ENCODE results near the gene SDHAF4.
"Not testable (repeated sequence)": the region's sequence is repeated elsewhere in the genome, so short reads cannot be mapped to it uniquely, and the experiment has no call there.

The SDHAF4 gene

GRCh38 chr6:70566751-70567382 lies at the start of gene SDHAF4:
TSS of gene SDHAF4 (plus strand) at chr6:70566930. CDS start at chr6:70566941, 11 bp downstream.
- peak; percentile 90 for DNase-seq (ENCODE audit: low read depth)

- DNase-seq (ENCODE audit: low read depth): no peak
Measured at GRCh38 chr6:70518723-70519122, 48.0 kb upstream of the SDHAF4 start.

GRCh38 chr6:70520575-70520974 lies 46.2 kb upstream of the SDHAF4 start:
- no peak for DNase-seq (ENCODE audit: low read depth)

GRCh38 chr6:70524721-70525286 lies 41.9 kb upstream of the SDHAF4 start:
- DNase-seq (ENCODE audit: low read depth): no peak

GRCh38 chr6:70527071-70527737 lies 39.5 kb upstream of the SDHAF4 start:
- no peak for DNase-seq (ENCODE audit: low read depth)

- DNase-seq (ENCODE audit: low read depth): no peak
Measured at GRCh38 chr6:70530023-70530422, 36.7 kb upstream of the SDHAF4 start.

- no peak for DNase-seq (ENCODE audit: low read depth)
Measured at GRCh38 chr6:70531133-70531532, 35.6 kb upstream of the SDHAF4 start.

- no peak for DNase-seq (ENCODE audit: low read depth)
Measured at GRCh38 chr6:70537266-70537665, 29.5 kb upstream of the SDHAF4 start.

- DNase-seq (ENCODE audit: low read depth): no peak
Measured at GRCh38 chr6:70538376-70538775, 28.4 kb upstream of the SDHAF4 start.

GRCh38 chr6:70547313-70547712 lies 19.4 kb upstream of the SDHAF4 start:
- DNase-seq (ENCODE audit: low read depth): no peak

- no peak for DNase-seq (ENCODE audit: low read depth)
Measured at GRCh38 chr6:70547905-70548304, 18.8 kb upstream of the SDHAF4 start.

- no peak for DNase-seq (ENCODE audit: low read depth)
Measured at GRCh38 chr6:70549327-70549726, 17.4 kb upstream of the SDHAF4 start.

GRCh38 chr6:70551566-70551965 lies 15.2 kb upstream of the SDHAF4 start:
- no peak for DNase-seq (ENCODE audit: low read depth)

- DNase-seq (ENCODE audit: low read depth): not testable (repeated sequence)
Measured at GRCh38 chr6:70552286-70552940, 14.3 kb upstream of the SDHAF4 start.

- no peak for DNase-seq (ENCODE audit: low read depth)
Measured at GRCh38 chr6:70552974-70553373, 13.8 kb upstream of the SDHAF4 start.

- DNase-seq (ENCODE audit: low read depth): no peak
Measured at GRCh38 chr6:70557998-70558397, 8.7 kb upstream of the SDHAF4 start.

GRCh38 chr6:70562401-70562800 lies 4.3 kb upstream of the SDHAF4 start:
- DNase-seq (ENCODE audit: low read depth): not testable (repeated sequence)

- no peak for DNase-seq (ENCODE audit: low read depth)
Measured at GRCh38 chr6:70563530-70563929, 3.2 kb upstream of the SDHAF4 start.

- DNase-seq (ENCODE audit: low read depth): no peak
Measured at GRCh38 chr6:70574643-70575042, 7.9 kb downstream of the SDHAF4 start.

GRCh38 chr6:70575899-70576495 lies 9.3 kb downstream of the SDHAF4 start:
- DNase-seq (ENCODE audit: low read depth): no peak

GRCh38 chr6:70586114-70586513 lies 19.4 kb downstream of the SDHAF4 start:
- no peak for DNase-seq (ENCODE audit: low read depth)

GRCh38 chr6:70590400-70590799 lies 23.7 kb downstream of the SDHAF4 start:
- DNase-seq (ENCODE audit: low read depth): no peak
